HG02642 (cell line): ENCODE results near the gene DNAJB7.
"Not testable (repeated sequence)": the region's sequence is repeated elsewhere in the genome, so short reads cannot be mapped to it uniquely, and the experiment has no call there.

Source experiments
- ATAC-seq: cut with Tn5 transposase; IDR thresholded peaks from one replicate; pipeline ENCODE4 v1.9.1; 2021; ENCODE audit warnings: mild to moderate bottlenecking; ENCODE audit not compliant: unreplicated experiment, poor library complexity

DNAJB7 gene

GRCh38 chr22:40853333-40853732 is 8.6 kb downstream of the DNAJB7 start:
- no peak for ATAC-seq

GRCh38 chr22:40845816-40846215 is 16.1 kb downstream of the DNAJB7 start:
- not testable (repeated sequence) for ATAC-seq

- no peak for ATAC-seq
Measured at GRCh38 chr22:40844951-40845350, 17.0 kb downstream of the DNAJB7 start.

GRCh38 chr22:40838486-40838885 is 23.4 kb downstream of the DNAJB7 start:
- ATAC-seq, result no peak

GRCh38 chr22:40834619-40835018 is 27.3 kb downstream of the DNAJB7 start:
- ATAC-seq, result no peak

GRCh38 chr22:40829131-40829530 is 32.8 kb downstream of the DNAJB7 start:
- ATAC-seq, result no peak

- no peak for ATAC-seq
Measured at GRCh38 chr22:40826984-40827741, 34.8 kb downstream of the DNAJB7 start.

GRCh38 chr22:40826292-40826691 is 35.6 kb downstream of the DNAJB7 start:
- not testable (repeated sequence) for ATAC-seq

- ATAC-seq, result no peak
Measured at GRCh38 chr22:40823426-40823825, 38.5 kb downstream of the DNAJB7 start.

GRCh38 chr22:40819599-40820140 is 42.2 kb downstream of the DNAJB7 start:
- no peak for ATAC-seq

- peak; percentile 89 for ATAC-seq
Measured at GRCh38 chr22:40818747-40819598, 42.9 kb downstream of the DNAJB7 start, which contains the start of gene SLC25A17. Gene SLC25A17 (minus strand): TSS chr22:40819346. CDS start chr22:40819248, 98 bp downstream.

- peak; percentile 4 for ATAC-seq
Measured at GRCh38 chr22:40818192-40818746, 43.6 kb downstream of the DNAJB7 start.

- ATAC-seq, result no peak
Measured at GRCh38 chr22:40817737-40818136, 44.2 kb downstream of the DNAJB7 start.

- ATAC-seq, result no peak
Measured at GRCh38 chr22:40813912-40814315, 48.0 kb downstream of the DNAJB7 start.
